Lower lobe of right lung (tissue), 2 donors: Measurements from ENCODE around the gene MRPS12. TPM values are rescaled to one million over a fixed set of nuclear protein-coding genes. Genes with fewer than 3 reads are reported as not detected.

Experiments
- ATAC-seq, 2 donors: fragments of 200-7000 bp; cut with Tn5 transposase; one replicate each; pipeline ENCODE4 v1.9.1; 2020 to 2022; ENCODE audit warnings: mild to moderate bottlenecking in 2 of 2, moderate library complexity in 2 of 2
- DNase-seq: peaks from one replicate; pipeline ENCODE4 v3.0.0-alpha.2; 2020
- H3K27ac ChIP-seq: fragments of 200-600 bp; one replicate; pipeline ENCODE4 v1.8.0; 2022
- H3K27me3 ChIP-seq: fragments of 200-600 bp; one replicate; pipeline ENCODE4 v1.8.0; 2022; ENCODE audit warnings: low read depth
- H3K36me3 ChIP-seq: fragments of 200-600 bp; one replicate; pipeline ENCODE4 v1.8.0; 2022; ENCODE audit warnings: mild to moderate bottlenecking
- H3K4me1 ChIP-seq: fragments of 200-600 bp; one replicate; pipeline ENCODE4 v1.8.0; 2022
- H3K4me3 ChIP-seq: fragments of 200-600 bp; one replicate; pipeline ENCODE4 v1.8.0; 2022; ENCODE audit warnings: mild to moderate bottlenecking
- H3K9me3 ChIP-seq: fragments of 200-600 bp; one replicate; pipeline ENCODE4 v1.8.0; 2022
- CTCF ChIP-seq: fragments of 200-600 bp; IDR thresholded peaks from one replicate; pipeline ENCODE4 v1.8.0; 2022; ENCODE audit warnings: antibody characterized with exemption, mild to moderate bottlenecking
- intact Hi-C: fragments of 100-400 bp; cut with DNase I; formaldehyde crosslinking; loops from one replicate; pipeline ENCODE4 v1.11.0; 2022
- total RNA-seq: library from RNA; stranded (reverse); fragmentation: NEBNext Ultra II Directional; extraction: Animal tissue kit (Norgen Biotek cat#: 25700); gene quantifications from one replicate; pipeline ENCODE4 v1.2.1, GENCODE V29; 2021
- donor health status: DM: no; HTN: yes; CAD: no; lungs with severe emphysema.

The MRPS12 gene
- total RNA-seq, 1 donor from 2014 or later, result 25.9 TPM

DNA sequence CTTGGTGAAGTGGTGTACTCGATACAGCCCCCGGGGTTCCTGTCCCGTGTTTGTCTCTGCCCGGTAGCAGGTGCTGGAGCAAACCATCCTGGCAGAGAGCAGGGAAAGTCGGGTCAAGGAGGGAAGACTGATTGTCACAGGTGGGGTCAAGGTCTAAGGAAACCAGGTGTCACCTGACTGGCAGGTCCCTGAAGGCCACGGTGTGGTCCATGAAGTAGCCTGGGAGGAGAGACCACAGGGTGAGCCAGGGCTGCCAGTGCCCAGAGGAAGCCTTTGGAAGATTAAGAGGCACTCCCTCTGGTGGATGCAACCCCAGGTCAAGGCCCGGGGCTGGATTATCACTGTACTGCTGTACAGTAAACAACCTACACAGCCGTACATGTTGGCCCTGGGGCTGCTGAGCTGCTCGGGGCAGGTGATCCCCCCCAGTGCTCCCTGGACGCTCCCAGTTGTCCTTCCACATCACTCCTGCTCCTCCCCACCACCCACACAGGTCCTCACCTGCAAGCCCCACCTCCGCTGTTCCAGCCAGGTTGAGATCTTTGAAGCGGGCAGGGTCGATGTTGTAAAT, 12.7 kb upstream of the MRPS12 start:
- intact Hi-C loops, result no loop called here
- no peaks in the 10 kb centered on the region for H3K27me3 ChIP-seq
- DNase-seq (peak; percentile 12), ATAC-seq (no peak)
- H3K4me3 ChIP-seq, result no peak overlapping the region
- H3K27ac ChIP-seq, result no peak overlapping the region
- H3K4me1 ChIP-seq, result no peaks in the 10 kb centered on the region
- no peaks in the 10 kb centered on the region for H3K9me3 ChIP-seq
- H3K36me3 ChIP-seq, result peaks cover 12% of the 10 kb centered on the region
- no peak for TF ChIP-seq CTCF

GRCh38 chr19:38918526-38918925, 12.2 kb upstream of the MRPS12 start:
- no peak for ATAC-seq
- Histone ChIP-seq H3K27ac (no peak overlapping the region), H3K27me3 (no peaks in the 10 kb centered on the region), H3K9me3 (no peaks in the 10 kb centered on the region), H3K36me3 (peaks cover 12% of the 10 kb centered on the region), H3K4me3 (no peak overlapping the region), H3K4me1 (no peaks in the 10 kb centered on the region)
- TF ChIP-seq CTCF, result no peak
- no peak for DNase-seq
- intact Hi-C loops, result no loop called here

- intact Hi-C loops, result no loop called here
- DNase-seq, result no peak
- no peaks in the 10 kb centered on the region for H3K9me3 ChIP-seq
- peaks cover 27% of the 10 kb centered on the region for H3K36me3 ChIP-seq
- H3K4me1 ChIP-seq, result no peaks in the 10 kb centered on the region
- H3K27me3 ChIP-seq, result no peaks in the 10 kb centered on the region
- no peak overlapping the region for H3K4me3 ChIP-seq
- no peak for ATAC-seq
- no peak for TF ChIP-seq CTCF
- no peak overlapping the region for H3K27ac ChIP-seq
Observed at GRCh38 chr19:38919837-38920601, 10.7 kb upstream of the MRPS12 start.

DNA sequence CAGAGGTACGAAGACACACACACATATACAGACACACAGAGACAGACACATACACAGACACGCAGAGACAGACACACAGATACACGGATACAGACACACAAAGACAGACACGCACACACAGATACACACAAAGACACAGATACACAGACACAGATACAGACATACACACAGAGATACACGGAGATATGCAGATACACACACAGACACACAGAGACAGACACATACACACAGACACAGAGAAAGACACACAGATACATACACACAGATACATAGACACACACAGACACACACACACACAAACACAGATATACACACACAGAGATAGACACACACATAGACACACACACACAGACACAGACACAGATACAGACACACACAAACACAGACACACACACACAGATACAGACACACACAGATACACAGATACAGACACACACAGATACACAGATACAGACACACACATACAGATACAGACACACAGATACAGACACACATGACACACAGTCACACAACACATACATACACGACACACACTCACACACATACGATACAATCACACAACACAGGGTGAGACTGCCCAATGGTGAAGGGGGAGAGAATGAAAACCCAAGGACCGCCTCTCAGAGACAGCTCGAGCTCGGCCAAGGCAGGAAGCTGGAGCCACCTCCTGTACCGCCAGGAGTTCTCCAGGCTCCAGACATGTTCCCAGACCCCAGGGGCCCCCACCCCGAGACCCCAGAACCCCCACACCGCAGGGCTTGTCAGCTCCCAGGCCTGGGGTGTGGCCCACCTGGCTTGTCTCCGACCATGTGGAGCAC, 9.9 kb upstream of the MRPS12 start:
- ATAC-seq (no peak), DNase-seq (no peak)
- Histone ChIP-seq H3K27me3 (no peaks in the 10 kb centered on the region), H3K36me3 (peaks cover 35% of the 10 kb centered on the region), H3K27ac (no peak overlapping the region), H3K4me3 (no peak overlapping the region), H3K4me1 (no peaks in the 10 kb centered on the region), H3K9me3 (no peaks in the 10 kb centered on the region)
- TF ChIP-seq CTCF, result no peak
- intact Hi-C loops, result no loop called here

DNA sequence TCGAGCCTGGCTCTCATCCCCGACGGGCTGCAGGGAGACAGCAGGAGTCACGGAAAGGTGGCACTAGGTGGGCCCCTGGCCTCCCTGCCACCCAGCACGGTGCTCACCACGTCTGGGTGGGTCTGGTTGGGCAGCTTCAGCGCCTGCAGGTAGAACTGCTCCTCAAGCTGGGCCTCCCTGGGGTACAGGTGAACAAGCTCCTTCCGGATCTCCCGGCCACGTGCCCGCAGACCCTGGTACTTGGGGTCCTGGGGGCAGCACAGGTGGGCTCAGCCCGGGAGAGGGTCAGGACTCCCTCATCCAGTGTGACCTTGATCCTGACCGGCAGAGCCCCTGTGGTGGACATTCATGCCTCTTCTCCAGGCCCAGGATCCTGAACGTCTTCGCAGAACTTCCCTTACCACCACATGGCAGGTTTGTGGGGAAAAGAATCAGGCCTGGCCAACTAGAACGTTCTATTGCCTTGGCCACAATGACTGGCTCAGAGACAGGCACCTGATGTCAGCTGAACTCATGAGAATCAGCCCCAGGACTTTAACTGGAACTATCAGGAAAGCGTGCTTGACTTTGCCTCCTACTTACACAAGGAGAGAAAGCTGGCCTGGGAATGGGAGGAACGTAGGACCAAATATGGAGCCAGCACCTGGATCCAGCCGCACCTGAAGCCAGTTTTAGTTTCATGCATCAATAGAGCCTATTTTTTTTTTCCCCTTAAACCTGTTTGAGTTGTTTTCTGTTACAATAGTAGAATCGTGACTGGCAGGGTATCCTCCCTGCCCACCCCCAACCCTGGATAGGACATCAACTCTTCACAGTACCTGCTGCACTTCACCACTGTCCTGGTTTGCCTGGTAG, 9.1 kb upstream of the MRPS12 start:
- H3K27me3 ChIP-seq, result no peaks in the 10 kb centered on the region
- peak in 1 of 2 donors; percentile 7 for ATAC-seq
- no peak for DNase-seq
- no peak overlapping the region for H3K27ac ChIP-seq
- peaks cover 39% of the 10 kb centered on the region for H3K36me3 ChIP-seq
- TF ChIP-seq CTCF, result no peak
- intact Hi-C loops, result no loop called here
- H3K4me3 ChIP-seq, result no peak overlapping the region
- no peaks in the 10 kb centered on the region for H3K9me3 ChIP-seq
- no peaks in the 10 kb centered on the region for H3K4me1 ChIP-seq
